Measurements from ENCODE around the gene RSPO4.

The RSPO4 gene

DNA sequence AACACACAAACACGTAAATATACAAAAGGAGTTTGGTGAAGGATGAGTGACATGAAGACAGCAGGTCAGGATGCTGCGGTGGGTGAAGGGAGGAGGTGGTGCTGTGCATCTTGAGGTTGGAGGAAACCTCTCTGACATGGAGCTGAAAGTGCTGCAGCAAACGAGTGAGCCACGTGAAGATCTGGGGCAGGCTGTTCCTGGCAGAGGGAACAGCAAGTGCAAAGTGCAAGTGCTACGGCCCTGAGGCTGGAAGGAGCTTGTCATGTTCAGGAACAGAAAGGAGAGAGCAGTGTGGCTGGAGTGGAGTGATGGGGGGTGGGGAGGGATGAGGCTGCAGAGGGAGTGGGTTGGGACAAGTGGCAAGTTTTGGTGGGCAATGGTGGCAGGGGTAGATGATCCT is 61.2 kb downstream of the RSPO4 start:
- no peak for DNase-seq

DNA sequence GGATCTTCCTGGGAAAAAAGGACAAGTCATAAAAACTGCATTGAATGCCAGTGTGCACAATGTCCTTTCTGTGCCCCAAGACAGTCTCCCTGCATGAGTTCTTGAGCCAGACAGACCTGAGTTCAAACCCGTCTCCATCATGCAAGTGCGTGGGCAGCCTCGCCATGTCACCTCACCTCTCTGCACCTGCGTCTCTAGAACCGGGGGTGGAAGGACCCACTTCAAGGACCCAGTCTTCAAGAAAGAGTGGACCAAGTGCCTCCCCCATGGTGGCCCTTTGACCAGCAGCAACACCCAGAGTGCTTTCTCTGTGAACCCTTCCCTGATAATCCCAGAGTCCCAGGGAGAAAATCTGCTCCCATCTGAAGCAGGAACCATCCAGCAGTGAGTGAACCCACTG is 62.5 kb downstream of the RSPO4 start:
- DNase-seq: no peak

DNA sequence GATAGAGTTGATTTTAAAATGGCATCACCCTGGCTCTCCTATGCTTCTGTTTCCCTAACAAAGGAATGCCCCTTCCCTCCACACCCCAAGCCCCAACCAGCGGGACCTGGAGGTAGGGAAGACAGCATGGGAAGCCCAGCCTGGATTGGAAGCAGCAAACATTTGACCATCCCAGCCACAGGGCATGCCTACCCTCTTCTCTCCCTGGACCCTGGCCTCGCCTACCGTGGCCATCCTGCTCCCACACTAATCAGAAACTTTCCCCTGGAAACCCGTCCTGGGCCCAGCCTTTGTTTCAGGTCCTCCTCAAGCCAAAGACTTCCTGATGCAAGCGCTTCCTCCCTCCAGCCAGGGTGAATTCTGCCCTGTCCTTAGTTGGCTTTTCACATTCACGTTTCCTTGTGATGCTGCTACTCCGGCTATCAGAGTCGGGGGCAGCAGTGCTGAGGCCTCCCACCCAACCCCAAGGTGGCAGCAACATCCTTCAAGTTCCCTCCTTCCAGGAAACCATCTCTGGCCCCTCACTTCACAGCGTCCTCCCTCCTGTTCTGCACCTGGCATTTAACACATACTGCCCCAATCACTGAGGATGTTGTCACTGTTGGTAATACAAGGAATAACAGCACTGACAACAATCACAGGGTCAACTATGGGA is 67.8 kb downstream of the RSPO4 start:
- DNase-seq: no peak

DNA sequence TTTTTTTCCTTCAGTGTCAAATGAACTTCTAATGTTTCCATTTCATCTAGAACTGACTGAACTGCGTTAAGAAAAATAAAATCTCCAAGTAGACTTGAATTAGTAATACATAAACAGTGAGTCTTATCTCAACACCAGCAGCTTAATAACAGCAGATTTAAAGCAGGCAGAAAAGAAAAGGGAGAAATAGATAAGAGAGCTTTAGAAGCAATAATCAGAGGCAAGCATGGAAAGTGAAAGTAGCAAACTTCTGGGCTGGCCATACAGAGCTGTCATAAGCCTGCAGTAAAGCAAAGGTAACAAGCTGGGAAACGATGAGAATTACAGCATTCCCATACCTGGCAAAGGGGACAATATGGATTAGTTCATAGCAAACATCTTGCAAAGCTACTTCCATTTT is 69.1 kb downstream of the RSPO4 start:
- no peak for DNase-seq

DNA sequence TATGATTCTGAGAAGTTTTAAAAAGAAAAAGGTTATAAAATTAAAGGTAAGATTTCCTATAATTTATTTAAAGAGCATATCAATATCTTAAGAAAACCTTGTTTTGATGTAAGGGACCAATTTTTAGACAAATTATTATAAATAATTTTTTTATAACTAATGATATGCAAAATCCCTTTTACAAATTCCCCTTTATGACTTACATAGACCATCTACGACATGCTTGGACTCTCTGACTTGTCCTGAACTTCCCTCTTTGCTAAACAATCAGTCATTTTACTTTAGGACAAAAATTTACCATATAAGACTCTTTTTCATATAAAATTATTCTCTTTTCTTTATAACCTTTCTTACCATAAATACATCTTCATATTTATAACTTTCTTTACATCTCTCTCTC is 70.7 kb downstream of the RSPO4 start:
- no peak for DNase-seq

DNA sequence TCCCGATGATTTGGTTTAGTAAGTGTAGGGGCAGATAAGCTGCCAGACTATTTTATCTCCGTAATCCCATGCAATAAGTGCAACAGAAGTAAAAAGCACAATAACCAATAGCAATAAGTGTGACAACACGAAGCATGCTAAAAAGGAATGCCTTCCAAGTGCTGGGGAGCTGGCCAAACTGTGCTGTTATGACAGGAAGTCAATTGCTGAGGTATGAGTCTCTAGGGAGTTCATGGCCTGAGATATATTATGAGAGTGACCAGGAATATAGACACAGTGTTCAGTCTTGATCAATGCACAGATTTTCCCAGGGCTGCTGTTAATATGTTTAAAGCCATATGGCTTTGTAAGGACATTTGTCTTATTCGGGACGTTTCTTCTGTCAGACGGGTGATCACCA is 75.4 kb downstream of the RSPO4 start:
- DNase-seq: no peak

DNA sequence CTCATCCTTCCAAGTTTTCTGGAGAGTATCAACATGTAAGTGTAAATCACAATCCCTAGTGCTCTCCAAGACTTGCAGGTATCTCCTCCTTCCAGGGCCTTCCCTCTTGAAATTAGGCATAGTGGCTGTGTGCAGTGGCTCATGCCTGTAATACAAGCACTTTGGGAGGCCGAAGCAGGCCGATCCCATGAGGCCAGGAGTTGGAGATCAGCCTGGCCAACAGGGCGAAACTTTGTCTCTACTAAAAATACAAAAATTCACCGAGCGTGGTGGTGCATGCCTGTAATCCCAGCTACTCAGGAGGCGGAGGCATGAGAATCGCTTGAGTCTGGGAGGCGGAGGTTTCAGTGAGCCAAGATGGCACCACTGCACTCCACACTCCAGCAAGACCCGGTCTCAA is 76.6 kb downstream of the RSPO4 start:
- DNase-seq: no peak

DNA sequence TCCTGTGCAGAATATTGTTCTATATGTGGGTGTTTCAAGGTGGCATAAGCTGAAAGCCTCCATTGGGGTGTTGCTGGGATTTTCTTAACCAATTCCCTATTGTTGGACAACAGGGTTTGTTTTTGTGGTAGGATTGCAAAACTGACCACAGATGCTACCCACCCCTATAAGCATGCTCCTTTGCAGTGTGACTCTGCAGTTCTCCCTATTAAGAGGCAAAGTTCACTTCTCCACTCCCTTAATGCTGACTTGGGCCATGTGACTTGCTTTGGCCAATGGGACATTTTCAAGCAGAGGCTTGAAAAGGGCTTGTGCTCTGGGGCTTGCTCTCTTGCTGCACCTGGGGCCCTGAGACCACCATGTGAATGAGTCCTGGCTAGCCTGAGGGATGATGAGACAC is 77.5 kb downstream of the RSPO4 start:
- DNase-seq: no peak

DNA sequence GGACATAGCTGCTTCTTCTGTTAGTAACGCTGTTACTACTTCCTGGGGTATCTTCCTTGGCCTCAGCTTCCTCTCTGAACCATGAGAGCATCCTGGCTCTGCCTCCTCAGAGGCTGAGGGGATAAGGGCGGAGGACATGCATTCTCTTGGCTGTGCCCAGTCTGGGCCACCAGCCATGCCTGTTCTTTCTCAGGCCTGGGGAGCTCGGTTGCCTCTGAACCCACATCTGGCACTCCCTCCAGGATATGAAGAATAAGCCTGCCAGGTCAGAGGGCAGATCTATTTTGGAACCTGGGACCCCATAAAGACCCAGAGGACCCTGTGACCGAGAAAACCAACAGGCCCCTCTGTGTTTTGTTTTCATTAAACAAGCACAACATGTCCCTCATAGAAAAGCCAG is 79.3 kb downstream of the RSPO4 start:
- no peak for DNase-seq

DNA sequence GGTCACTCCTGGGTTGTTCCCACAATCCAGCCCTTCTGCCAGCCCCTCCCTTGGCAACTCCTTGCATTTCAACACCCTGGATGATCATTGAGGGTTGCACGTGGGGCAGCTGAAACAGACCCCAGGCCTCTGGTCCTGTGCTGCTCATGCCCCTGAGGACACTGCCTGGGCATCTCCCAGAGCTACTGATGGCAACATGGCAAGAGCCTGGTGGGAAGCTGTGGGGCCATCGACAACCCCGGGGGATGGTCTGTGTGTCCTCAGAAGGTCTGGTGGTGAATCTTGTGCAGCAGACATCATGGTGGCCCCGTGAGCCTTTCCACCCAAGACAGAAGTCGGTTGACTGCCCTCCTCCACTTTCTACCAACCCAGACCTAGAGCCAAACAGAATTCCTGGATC is 81.0 kb downstream of the RSPO4 start:
- DNase-seq: no peak

DNA sequence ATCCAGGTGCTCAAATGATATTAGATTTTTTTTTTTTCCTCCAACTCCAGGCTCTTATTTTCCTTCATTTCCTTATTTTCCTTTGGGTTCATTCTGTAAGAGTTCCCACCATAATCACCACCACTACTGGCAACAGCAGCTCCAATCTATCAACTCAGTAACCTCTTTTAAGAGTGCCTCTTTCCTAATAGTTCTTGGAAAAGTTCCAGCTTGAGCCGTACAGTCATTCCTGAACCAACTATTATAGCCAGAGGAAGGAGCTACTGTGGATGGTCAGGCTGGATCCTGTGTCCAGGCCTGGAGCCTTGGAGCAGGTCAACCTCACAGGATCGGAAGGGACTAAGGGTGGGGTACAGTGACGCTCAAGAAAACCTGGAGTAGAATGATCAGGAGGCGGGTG is 81.8 kb downstream of the RSPO4 start:
- DNase-seq: no peak

DNA sequence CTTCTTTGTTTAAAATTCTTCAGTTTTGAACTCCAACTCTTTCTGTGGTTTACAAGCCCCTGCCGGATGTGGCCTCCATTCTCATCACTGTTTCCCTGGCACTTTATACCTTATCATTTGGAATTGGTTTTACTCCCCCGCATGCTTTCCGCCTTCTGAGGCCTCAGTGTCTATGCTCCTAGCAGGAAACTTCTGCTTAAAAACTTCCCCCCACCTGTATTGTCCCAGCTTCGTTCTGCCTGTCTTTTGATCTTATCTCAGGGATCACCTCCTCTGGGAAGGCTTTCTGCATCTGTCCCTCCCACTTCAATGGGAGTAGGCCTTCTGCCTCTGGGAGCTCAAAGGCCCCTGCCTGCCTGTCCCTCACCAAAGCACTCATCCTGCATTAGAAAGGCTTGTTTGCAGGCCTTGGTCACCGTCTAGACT is 82.6 kb downstream of the RSPO4 start:
- no peak for DNase-seq

DNA sequence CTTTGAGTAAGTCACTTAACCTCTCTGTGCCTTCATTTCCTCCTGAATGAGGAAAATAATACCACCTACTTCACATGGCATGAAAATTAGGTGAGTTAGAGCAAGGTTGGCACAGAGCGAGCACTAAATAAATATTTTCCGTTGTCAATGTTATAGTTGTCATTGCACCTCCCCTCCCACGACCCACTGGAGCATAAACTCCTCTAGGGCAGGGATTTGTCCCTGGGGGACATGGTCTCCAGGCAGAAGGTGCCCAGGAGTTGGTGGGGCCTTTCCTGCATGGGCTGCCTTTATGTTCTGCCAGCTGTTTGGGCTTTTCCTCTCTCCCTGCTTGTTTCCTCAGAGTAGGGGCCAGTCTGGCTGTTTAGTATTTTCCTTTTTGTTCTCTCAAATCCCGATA is 84.7 kb downstream of the RSPO4 start:
- DNase-seq: no peak

DNA sequence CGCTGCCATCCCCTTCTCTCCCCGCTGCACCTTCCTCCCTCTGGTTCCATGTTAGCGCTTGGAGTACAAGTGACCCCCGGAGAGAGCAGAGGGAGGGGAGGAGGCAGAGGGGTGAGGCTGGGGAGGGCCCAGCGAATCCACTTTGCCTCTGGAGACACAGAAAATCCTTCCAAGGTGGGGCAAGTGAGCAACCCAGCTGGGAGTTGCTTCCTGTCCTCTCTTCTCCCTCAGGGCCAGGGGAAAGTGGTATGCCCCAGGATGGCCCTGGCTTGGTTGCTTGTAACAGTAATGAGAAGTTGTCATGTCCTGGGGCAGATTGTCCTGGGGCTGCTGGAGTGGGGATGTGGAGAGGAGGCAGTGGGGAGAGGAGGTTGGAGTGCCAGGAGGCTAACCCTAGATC is 85.3 kb downstream of the RSPO4 start:
- no peak for DNase-seq

DNA sequence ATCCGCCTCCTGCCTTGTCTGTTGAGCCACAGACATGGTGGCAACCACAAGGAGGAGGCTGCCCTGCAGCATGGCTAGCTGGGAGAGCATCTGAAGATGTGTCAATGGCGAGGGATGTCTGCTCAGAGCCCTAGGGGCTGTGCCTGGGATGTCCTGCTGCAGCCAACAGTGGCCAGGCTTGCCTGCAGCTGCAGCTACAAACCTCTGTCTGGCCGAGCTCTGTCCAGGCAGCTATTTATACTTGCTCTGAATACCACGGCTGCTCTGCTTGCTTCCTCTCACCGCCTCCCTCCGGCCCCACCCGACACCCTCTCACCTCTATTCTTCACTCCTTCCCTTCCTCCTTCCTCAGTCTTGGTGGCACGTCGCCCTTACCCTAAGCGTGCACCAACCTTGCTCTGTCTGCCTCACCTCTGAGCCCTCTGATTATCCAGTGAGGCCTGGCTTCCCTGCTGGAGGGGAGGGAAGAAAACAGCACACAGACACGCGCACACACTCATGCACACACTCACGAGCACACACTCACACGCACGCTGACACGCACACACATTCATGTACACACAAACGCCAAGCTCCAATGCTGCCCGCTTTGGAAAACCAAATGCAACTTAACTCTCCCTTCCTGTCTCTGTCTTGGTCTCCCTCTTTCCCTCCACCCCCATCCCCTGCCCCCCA is 85.8 kb downstream of the RSPO4 start, which contains the start of gene ANGPT4:
ANGPT4 (minus strand) TSS at position 210 of the 675 bp plus-strand sequence; CDS start at position 90, 120 bp downstream.
- no peak for DNase-seq

DNA sequence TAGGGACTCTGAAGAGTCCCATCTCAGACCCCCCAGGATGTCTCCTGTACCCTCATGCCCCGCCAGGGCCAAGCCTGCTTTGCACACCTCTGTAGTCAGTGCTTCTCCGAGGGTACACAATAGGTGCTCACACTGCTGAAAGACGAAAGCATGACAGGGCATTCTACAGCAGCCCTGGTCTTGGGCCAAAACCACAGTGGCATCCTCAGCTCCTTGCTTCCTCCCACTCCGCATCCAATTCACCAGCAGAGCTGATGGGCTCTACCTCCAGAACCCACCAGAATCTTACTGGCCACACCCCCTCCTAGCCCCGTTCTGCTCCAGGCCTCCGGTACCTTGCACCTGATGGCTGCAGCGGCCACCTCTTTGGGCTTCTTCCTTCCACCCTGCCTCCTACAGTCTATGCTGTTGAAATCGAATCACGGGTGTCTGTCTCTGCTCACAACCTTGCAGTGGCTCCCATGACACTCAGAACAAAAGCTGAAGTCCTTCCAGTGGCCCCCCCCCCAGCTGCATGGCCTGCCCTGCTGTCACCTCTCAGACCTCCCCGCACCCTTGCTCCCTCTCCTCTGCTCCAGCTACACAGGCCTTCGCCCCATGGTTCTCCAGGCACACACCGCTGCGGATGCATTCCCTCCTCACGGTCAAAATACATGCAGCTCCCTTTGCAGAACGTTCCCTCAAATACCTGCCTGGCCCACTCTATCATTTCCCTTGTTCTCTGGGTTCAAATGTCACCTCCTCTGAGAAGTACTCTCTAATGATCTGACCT is 87.2 kb downstream of the RSPO4 start:
- DNase-seq: no peak

DNA sequence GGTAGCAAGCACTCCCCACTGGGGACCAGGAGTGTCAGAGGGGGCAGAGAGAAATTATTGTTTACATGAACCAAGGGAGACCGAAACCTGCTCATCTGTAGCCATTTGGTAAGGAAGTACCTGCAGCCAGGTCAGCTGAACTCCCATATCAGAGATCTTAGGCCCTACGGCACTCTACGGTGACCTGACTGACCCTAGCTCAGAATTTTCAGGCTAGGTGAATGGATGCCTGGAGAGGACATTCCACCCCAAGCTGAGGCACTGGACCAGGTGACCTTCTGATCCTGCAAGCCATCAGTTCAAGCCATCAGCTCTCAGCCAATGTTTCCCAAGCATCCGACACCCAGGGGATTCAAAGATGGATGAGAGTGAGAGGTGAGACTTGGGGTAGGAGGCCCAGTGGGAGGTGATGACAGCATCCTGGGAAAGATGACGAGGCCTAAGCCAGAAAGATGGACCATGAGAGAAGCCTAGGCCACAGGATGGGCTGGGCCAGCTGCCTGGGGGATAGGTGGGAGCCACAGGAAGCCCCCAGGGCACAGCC is 88.7 kb downstream of the RSPO4 start:
- DNase-seq: no peak

DNA sequence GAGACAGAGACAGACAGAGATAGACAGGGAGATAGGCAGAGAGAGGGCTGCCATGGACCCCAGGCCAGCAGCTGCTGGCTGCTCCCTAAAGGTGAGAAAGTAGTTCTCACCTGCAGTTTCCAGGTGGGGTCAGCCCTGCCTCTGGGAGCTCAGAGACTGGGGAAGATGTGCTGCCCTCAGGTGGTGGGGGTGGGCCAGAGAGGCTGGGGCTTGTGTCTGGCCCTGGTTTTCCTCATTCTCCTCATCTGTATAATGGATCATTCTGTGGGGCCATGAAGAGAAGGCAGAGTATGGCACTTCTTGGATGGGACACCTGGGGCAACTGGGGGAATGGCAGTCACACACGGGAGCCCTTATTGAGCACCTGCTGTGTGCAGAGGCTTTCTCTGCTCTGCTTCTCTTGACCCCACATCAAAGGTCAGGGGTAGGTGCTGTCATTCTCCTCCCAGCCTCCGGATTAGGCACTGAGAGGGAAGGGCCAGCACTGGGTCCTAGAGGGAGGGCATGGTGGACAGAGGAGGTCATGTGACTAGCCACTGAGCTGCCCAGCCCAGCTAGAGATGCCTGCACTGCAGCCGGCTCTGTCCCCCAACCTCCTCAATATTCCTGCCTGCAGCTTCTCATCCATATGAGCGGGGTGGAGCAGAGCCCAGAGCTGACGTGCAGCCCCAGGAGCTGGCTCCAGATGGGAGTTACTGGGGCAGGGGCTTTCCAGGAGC is 90.1 kb downstream of the RSPO4 start:
- no peak for DNase-seq

DNA sequence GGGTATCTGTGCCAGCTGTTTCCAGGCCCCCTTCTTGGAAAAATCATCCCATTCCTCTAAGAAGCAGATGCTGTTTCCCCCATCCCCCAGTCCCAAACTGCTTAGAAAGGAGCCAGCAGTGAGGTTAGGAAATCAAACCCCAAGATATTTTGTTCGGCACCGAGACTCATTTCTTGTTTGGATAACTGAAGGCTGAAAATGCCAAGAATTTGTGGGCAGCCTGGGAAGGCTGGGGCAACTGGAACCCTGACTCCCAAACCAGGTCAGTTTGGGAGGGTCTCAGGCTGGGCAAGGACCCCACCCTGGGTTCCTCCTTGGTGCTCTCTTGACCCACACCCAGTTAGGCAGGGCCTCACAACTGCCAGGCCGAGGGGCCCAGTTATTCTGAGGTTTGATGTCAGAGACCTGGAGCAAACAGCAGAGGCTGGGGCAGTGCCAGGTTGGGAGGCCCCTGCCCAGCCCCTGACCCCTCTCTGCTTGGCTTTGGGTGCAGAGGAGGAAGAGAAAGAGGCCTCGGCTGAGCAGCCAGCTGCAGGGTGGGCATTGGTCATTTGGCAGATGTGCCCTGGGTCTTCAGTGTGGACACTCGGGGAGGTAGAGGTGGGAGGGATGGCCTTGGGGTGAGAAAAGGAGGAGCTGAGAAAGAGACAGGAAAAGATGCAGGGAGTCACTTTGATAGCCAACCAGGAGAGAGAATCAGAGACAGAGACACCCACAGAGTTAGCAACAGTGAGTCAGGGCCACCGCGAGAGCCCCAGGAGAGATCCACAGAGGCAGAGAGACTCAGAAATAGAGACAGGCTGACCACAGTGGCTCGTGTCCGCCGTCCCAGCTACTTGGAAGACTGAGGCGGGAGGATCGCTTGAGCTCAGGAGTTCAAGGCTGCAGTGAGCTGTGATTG is 91.0 kb downstream of the RSPO4 start:
- DNase-seq: peak; percentile 4

DNA sequence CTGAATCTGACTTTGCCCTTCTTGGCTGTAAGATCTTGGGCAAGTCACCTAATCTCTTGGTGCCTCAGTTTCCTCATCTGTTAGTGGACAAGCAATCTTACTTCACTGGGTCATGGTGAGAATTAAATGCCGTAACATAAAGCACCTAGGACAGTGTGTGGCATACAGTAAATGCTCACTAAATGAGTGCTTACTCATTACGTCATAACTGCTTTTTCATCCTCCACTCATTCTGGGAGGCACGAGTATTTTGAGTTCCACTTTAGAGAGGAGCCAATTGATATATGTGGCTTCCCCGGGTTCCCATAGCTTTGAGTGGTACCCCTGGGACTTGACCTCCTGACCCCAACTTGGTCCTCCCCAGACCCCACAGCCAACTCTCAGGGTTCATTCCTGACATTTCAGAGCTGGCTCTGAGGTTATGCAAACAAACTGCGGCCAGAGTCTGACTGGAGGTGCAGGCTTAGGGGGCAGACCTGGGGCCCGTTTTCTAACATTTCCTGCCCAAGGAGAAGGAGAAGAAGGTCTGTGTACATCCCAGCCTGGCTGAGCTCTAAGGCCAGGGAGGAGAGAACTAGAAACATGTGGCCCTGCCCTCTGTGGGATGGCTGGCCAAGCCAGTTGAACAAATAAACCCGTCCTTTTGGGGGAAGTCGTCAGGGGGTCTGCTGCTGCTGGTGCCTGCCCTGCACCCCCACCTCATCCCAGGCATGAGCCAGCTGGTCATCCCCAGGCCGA is 91.8 kb downstream of the RSPO4 start:
- no peak for DNase-seq

DNA sequence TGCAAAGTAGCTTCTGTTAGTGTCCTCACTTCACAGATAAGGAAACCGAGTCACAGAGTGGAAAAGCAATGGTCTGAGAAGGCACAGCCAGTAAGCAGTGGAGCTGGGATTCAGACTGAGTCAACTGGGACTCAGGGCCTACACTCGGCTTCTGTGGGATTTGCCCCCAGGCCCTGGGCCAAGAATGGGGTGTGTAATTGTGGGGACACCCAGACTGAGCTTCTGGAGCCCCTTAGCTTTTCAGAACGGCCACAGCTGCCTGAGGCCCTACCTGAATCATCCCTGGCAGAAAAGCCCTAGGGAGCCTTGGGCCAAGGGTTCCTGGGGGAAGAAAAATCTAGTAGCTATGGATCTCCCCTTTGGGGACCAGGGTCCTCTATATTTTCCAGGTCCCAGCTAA is 92.5 kb downstream of the RSPO4 start:
- DNase-seq: no peak
